ENCODE data around the gene SPATA32.
A peak's percentile ranks its signal among the peaks of the same experiment; 100 is the strongest.
"Not testable (repeated sequence)": the region's sequence is repeated elsewhere in the genome, so short reads cannot be mapped to it uniquely, and the experiment has no call there.

SPATA32 gene

GRCh38 chr17:45256114-45256966 is 5.6 kb downstream of the SPATA32 start:
- Mint-ChIP-seq H3K27ac (no peak overlapping the region), H3K9me3 (no peaks in the 10 kb centered on the region), H3K27me3 (ENCODE audit: low read depth) (peaks cover 45% of the 10 kb centered on the region), H3K4me1 (peaks cover 1% of the 10 kb centered on the region), H3K4me3 (no peak overlapping the region), H3K36me3 (ENCODE audit: low read depth) (no peaks in the 10 kb centered on the region)
- TF ChIP-seq CTCF (IDR thresholded peaks at IDR 0.05; ENCODE audit: unreplicated experiment in 3 of 3) = no peak

GRCh38 chr17:45255358-45255757 is 6.5 kb downstream of the SPATA32 start:
- H3K27me3 Mint-ChIP-seq (ENCODE audit: low read depth) = peaks cover 41% of the 10 kb centered on the region
- no peak for TF ChIP-seq CTCF (IDR thresholded peaks at IDR 0.05; ENCODE audit: unreplicated experiment in 3 of 3)
- no peaks in the 10 kb centered on the region for H3K4me1 Mint-ChIP-seq
- no peak overlapping the region for H3K4me3 Mint-ChIP-seq
- H3K9me3 Mint-ChIP-seq = no peaks in the 10 kb centered on the region
- no peaks in the 10 kb centered on the region for H3K36me3 Mint-ChIP-seq (ENCODE audit: low read depth)
- H3K27ac Mint-ChIP-seq = no peak overlapping the region

- H3K4me1 Mint-ChIP-seq = no peaks in the 10 kb centered on the region
- H3K4me3 Mint-ChIP-seq = no peak overlapping the region
- H3K9me3 Mint-ChIP-seq = no peaks in the 10 kb centered on the region
- H3K27ac Mint-ChIP-seq = no peak overlapping the region
- TF ChIP-seq CTCF (IDR thresholded peaks at IDR 0.05; ENCODE audit: unreplicated experiment in 3 of 3) = no peak
- peaks cover 43% of the 10 kb centered on the region for H3K27me3 Mint-ChIP-seq (ENCODE audit: low read depth)
- H3K36me3 Mint-ChIP-seq (ENCODE audit: low read depth) = no peaks in the 10 kb centered on the region
Observed at GRCh38 chr17:45253879-45254278, 8.0 kb downstream of the SPATA32 start.

GRCh38 chr17:45253237-45253636 is 8.7 kb downstream of the SPATA32 start:
- not testable (repeated sequence) for H3K4me3 Mint-ChIP-seq; H3K9me3 Mint-ChIP-seq; H3K36me3 Mint-ChIP-seq (ENCODE audit: low read depth); H3K27ac Mint-ChIP-seq; H3K4me1 Mint-ChIP-seq
- H3K27me3 Mint-ChIP-seq (ENCODE audit: low read depth) = peaks cover 43% of the 10 kb centered on the region

- Mint-ChIP-seq H3K4me3 (no peak overlapping the region), H3K27ac (no peak overlapping the region), H3K4me1 (peaks cover 3% of the 10 kb centered on the region), H3K27me3 (ENCODE audit: low read depth) (peaks cover 35% of the 10 kb centered on the region), H3K9me3 (no peaks in the 10 kb centered on the region), H3K36me3 (ENCODE audit: low read depth) (no peaks in the 10 kb centered on the region)
- TF ChIP-seq CTCF (IDR thresholded peaks at IDR 0.05; ENCODE audit: unreplicated experiment in 3 of 3) = no peak
Observed at GRCh38 chr17:45251931-45252330, 10.0 kb downstream of the SPATA32 start.

- no peaks in the 10 kb centered on the region for H3K36me3 Mint-ChIP-seq (ENCODE audit: low read depth)
- TF ChIP-seq CTCF (IDR thresholded peaks at IDR 0.05; ENCODE audit: unreplicated experiment in 3 of 3) = no peak
- no peaks in the 10 kb centered on the region for H3K9me3 Mint-ChIP-seq
- H3K4me1 Mint-ChIP-seq = peaks cover 7% of the 10 kb centered on the region
- peak overlapping the region in 1 of 3 experiments; percentile 88 for H3K27ac Mint-ChIP-seq
- H3K4me3 Mint-ChIP-seq = peak overlapping the region; percentile 38 to 87 (median 71)
- H3K27me3 Mint-ChIP-seq (ENCODE audit: low read depth) = peaks cover 47% of the 10 kb centered on the region
Observed at GRCh38 chr17:45248132-45248957, 13.5 kb downstream of the SPATA32 start.
